Colonic mucosa (tissue), 4 donors: Measurements from ENCODE around the gene LAMA1. TPM values are rescaled to one million over a fixed set of nuclear protein-coding genes. Genes with fewer than 3 reads are reported as not detected.
A peak's percentile ranks its signal among the peaks of the same experiment; 100 is the strongest.

ENCODE experiments used
- DNase-seq: peaks from one replicate; pipeline ENCODE4 v3.0.0-alpha.2; 2020
- H3K27ac ChIP-seq: fragments of 200-600 bp; one replicate; pipeline ENCODE4 v1.8.0; 2021
- H3K27me3 ChIP-seq: fragments of 200-600 bp; one replicate; pipeline ENCODE4 v1.8.0; 2021
- H3K36me3 ChIP-seq: fragments of 200-600 bp; one replicate; pipeline ENCODE4 v1.8.0; 2021
- H3K4me1 ChIP-seq: fragments of 200-600 bp; one replicate; pipeline ENCODE4 v1.8.0; 2021; ENCODE audit warnings: mild to moderate bottlenecking
- H3K4me3 ChIP-seq: fragments of 200-600 bp; one replicate; pipeline ENCODE4 v1.8.0; 2021
- H3K9ac ChIP-seq, 2 donors: one replicate each; pipeline ENCODE4 v1.7.0; 2013; ENCODE audit warnings: control low read depth in 2 of 2, low read depth in 2 of 2, low read length in 2 of 2
- H3K9me3 ChIP-seq: fragments of 200-600 bp; one replicate; pipeline ENCODE4 v1.8.0; 2021
- intact Hi-C: fragments of 100-400 bp; cut with DNase I; formaldehyde crosslinking; loops from one replicate; pipeline ENCODE4 v1.14.1; 2022
- total RNA-seq, 2 donors: library from RNA; stranded (reverse); fragmentation: NEBNext Ultra II Directional in 1 of 2; extraction: Animal tissue kit (Norgen Biotek cat#: 25700) in 1 of 2; gene quantifications; one replicate each; pipeline ENCODE4 v1.2.1, GENCODE V29; 2021
- TF ChIP-seq, protein P1 (sequence below): fragments of 200-600 bp; IDR thresholded peaks from one replicate; pipeline ENCODE4 v1.8.0; 2022; ENCODE audit warnings: antibody characterized with exemption, mild to moderate bottlenecking
- donor health status: healthy.
- donor health status: DM: no; HTN: no; CAD: no.
- donor health status: DM: no; HTN: no; CAD: no.

The LAMA1 gene
- total RNA-seq, 2 donors from 2014 or later: 7.7 to 24.2 TPM

DNA sequence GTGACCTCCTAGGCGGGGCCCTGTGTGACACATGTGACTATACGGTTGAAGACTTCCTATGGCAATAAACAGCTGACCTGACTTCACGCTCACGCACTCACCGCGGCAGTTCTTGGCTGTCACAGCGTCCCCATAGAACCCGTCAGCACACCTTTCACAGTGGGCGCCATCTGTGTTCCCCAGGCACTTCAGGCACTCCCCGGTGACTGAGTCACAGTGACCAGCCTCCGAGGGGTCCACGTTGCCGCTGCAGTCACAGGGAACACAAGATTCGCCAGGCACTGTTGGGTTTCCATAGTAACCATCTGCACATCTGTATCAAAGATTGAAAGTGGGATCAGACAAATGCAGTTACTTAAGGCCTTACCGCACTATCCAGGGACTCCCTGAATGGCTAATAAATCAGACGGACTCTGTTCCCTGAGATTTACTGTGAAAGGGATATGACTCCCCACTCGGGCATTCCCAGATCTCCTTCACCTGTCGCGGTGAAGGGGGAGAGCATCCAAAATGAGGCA lies 94.5 kb downstream of the LAMA1 start:
- Histone ChIP-seq H3K27ac (no peak overlapping the region), H3K4me1 (no peaks in the 10 kb centered on the region), H3K4me3 (no peak overlapping the region), H3K36me3 (no peaks in the 10 kb centered on the region), H3K9ac (no peak overlapping the region), H3K9me3 (no peaks in the 10 kb centered on the region), H3K27me3 (no peaks in the 10 kb centered on the region)
- DNase-seq: no peak
- intact Hi-C loops: loop anchor here (2.0 to 10.0 kb wide), 2 partner anchors 102 to 478 kb away; no protein-coding TSS in a partner anchor
- TF ChIP-seq, protein P1, sequence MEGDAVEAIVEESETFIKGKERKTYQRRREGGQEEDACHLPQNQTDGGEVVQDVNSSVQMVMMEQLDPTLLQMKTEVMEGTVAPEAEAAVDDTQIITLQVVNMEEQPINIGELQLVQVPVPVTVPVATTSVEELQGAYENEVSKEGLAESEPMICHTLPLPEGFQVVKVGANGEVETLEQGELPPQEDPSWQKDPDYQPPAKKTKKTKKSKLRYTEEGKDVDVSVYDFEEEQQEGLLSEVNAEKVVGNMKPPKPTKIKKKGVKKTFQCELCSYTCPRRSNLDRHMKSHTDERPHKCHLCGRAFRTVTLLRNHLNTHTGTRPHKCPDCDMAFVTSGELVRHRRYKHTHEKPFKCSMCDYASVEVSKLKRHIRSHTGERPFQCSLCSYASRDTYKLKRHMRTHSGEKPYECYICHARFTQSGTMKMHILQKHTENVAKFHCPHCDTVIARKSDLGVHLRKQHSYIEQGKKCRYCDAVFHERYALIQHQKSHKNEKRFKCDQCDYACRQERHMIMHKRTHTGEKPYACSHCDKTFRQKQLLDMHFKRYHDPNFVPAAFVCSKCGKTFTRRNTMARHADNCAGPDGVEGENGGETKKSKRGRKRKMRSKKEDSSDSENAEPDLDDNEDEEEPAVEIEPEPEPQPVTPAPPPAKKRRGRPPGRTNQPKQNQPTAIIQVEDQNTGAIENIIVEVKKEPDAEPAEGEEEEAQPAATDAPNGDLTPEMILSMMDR: no peak

DNA sequence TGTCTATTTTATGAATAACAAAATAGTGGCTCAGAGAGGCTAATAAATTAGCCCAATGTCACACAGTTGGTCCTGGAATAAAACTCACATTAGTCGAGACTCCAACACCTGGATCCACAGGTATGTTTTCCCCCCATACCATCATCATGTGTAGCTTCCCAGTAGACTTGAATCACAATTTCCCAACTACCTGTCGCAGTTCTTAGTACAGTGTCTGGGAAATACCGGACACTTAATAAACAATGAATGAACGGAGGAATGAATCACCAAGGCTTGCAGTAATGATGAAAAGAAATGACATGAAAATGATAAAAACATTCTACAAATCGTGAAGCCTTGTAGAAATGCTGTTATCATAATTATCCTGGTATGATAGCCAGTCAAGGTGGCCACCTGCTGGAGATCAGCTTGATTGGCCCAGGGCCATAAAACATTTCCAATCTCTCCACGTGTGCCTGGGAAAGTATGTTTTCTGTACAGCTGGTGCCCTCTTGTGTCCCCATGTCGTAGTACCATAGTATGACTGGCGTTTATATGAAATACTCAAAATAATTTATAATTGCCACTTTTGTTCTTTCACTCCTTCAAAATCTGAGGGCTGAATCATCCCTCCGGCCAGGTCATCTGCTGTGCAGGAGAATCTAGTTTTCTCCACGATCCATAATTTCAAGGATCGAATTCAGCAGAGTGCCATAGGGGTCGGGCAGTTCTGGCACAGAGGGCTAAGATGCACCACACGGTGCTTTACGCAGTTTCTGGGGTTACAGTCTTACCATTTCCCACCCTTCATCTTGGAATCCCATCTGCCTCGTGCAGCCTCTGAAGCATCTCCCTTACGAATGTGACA lies 95.4 kb downstream of the LAMA1 start:
- Histone ChIP-seq H3K27ac (no peak overlapping the region), H3K9ac (no peak overlapping the region), H3K4me1 (no peaks in the 10 kb centered on the region), H3K4me3 (no peak overlapping the region), H3K36me3 (no peaks in the 10 kb centered on the region), H3K27me3 (no peaks in the 10 kb centered on the region), H3K9me3 (no peaks in the 10 kb centered on the region)
- TF ChIP-seq, protein P1: peak; percentile 77
- intact Hi-C loops: loop anchor here (2.0 to 10.0 kb wide), 2 partner anchors 101 to 477 kb away; no protein-coding TSS in a partner anchor
- peak; percentile 75 for DNase-seq

DNA sequence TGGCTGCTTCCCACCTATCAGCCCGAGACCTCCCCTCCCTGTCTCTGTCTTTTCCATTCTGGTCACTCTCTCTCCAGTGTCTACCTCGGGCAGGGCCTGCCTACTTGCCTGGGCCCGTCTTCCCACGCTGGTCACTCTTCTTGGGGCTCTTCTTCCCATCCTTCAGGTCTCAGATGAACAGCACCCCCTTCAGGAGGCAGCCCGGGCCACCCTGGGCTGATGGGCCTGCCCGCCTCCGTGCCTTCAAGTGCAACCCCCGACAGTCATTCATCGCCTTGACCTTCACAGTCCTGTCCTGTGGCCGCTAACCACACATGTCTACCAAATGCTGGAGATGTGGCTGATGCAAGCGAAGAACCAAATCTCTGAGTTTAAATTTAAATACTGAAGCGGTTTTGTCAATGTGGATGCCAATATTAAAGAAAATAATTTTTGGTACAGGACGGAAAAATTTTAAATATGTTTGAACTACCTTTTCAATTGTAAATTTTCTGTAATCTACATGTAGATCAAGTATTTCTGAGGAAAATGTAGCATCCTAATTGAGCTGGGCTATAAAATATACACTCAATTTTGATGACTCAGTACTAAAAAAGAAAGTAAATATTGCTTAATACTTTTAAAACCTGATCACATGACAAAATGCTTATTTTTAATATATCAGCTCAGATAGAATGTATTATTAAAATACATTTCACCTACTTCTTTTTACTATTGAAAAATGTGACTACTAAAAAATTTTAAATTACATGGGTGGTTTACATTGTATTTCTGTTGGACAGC lies 96.4 kb downstream of the LAMA1 start:
- Histone ChIP-seq H3K27me3 (no peaks in the 10 kb centered on the region), H3K27ac (no peak overlapping the region), H3K9ac (no peak overlapping the region), H3K4me3 (no peak overlapping the region), H3K4me1 (no peaks in the 10 kb centered on the region), H3K36me3 (no peaks in the 10 kb centered on the region), H3K9me3 (no peaks in the 10 kb centered on the region)
- DNase-seq: no peak
- intact Hi-C loops: loop anchor here (10.0 kb wide), 1 partner anchor 476 kb away; no protein-coding TSS in a partner anchor
- TF ChIP-seq, protein P1: no peak

DNA sequence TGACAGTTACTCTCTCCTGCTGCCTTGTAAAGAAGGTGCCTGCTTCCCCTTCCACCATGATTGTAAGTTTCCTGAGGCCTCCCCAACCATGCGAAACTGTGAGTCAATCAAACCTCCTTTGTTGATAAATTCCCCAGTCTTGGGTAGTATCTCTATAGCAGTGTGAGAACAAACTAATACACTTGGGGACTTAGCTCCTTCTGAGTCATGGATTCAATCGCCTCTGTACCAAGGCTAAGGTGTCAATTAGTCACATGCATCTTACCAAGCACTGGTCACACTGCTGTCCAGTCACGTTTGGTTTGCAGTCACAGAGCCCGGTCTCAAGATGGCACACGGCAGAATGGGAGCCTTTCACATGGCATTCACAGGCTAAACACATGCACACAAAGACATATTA lies 100.6 kb downstream of the LAMA1 start:
- Histone ChIP-seq H3K27ac (no peak overlapping the region), H3K4me1 (no peaks in the 10 kb centered on the region), H3K9me3 (no peaks in the 10 kb centered on the region), H3K9ac (no peak overlapping the region), H3K36me3 (no peaks in the 10 kb centered on the region), H3K4me3 (no peak overlapping the region), H3K27me3 (no peaks in the 10 kb centered on the region)
- TF ChIP-seq, protein P1: no peak
- no peak for DNase-seq
- intact Hi-C loops: no loop called here

DNA sequence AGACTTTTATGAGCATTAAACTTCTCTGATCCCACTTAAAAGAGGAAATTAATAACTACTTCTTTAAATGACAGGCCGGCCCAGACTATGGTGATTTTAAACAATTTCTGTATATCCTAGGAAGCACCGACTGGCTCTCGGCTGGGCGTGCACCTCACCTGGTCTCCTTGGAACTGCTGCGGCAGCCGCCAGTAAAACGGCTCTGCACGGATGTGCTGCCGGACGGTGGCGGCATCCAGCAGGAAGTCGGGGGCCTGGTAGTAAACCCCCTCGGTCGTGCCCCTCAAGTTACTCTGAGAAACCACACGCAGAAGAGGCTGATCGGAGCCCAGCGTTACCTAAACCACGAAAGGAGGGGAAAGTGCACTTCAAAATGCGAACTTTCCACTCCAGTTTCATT lies 106.5 kb downstream of the LAMA1 start:
- no peaks in the 10 kb centered on the region for H3K4me1 ChIP-seq
- H3K27me3 ChIP-seq: no peaks in the 10 kb centered on the region
- no peaks in the 10 kb centered on the region for H3K36me3 ChIP-seq
- H3K27ac ChIP-seq: no peak overlapping the region
- DNase-seq: no peak
- H3K9me3 ChIP-seq: no peaks in the 10 kb centered on the region
- intact Hi-C loops: no loop called here
- no peak overlapping the region for H3K4me3 ChIP-seq
- TF ChIP-seq, protein P1: no peak
- no peak overlapping the region for H3K9ac ChIP-seq
